A673 (cell line): ENCODE data around the gene GAB4. TPM values are rescaled to one million over a fixed set of nuclear protein-coding genes. Genes with fewer than 3 reads are reported as not detected.

Source experiments
- BruUV-seq: library from RNA; stranded (reverse); fragments of 400-500 nt; replicated peaks from 2 replicates; lab custom pipeline; 2021; lab: Mats Ljungman, UMichigan
- CTCF ChIA-PET: fragments of 300-600 bp; sonication (Branson Sonifier 250); formaldehyde crosslinking; loops from one replicate; lab custom pipeline; 2022; ENCODE audit warnings: antibody characterized with exemption; lab: Charles Lee
- POLR2A ChIA-PET: fragments of 300-600 bp; sonication (Branson Sonifier 250); formaldehyde crosslinking; loops from one replicate; lab custom pipeline; 2022; ENCODE audit warnings: antibody characterized with exemption; ENCODE audit not compliant: low non-redundant PET; lab: Charles Lee
- DNase-seq: peaks from one replicate; pipeline ENCODE4 v3.0.0-alpha.2; 2015; ENCODE audit warnings: low spot score
- H3K27ac ChIP-seq: fragments of 200-600 bp; sonication (generic); 2 replicates; pipeline ENCODE4 v1.5.1; 2016; ENCODE audit warnings: mixed run types, low read depth, mild to moderate bottlenecking, mixed read lengths, antibody characterized with exemption, low read length; ENCODE audit not compliant: poor library complexity, severe bottlenecking
- H3K27me3 ChIP-seq: fragments of 200-600 bp; sonication (generic); replicated peaks from 2 replicates; pipeline ENCODE4 v1.6.1; 2017; ENCODE audit warnings: mixed run types, low read depth, mild to moderate bottlenecking, mixed read lengths, antibody characterized with exemption, low read length; ENCODE audit not compliant: insufficient read depth, poor library complexity
- H3K36me3 ChIP-seq: fragments of 200-600 bp; sonication (generic); 2 replicates; pipeline ENCODE4 v1.6.1; 2016; ENCODE audit warnings: mixed run types, mild to moderate bottlenecking, mixed read lengths, antibody characterized with exemption, low read length; ENCODE audit not compliant: insufficient read depth, poor library complexity, severe bottlenecking
- H3K4me1 ChIP-seq: fragments of 200-600 bp; sonication (generic); 2 replicates; pipeline ENCODE4 v1.6.1; 2017; ENCODE audit warnings: mixed run types, mild to moderate bottlenecking, mixed read lengths, antibody characterized with exemption, low read length; ENCODE audit not compliant: insufficient read depth, poor library complexity, severe bottlenecking
- H3K4me3 ChIP-seq: fragments of 200-600 bp; sonication (generic); 2 replicates; pipeline ENCODE4 v1.5.1; 2016; ENCODE audit warnings: low read depth, mixed run types, mild to moderate bottlenecking, mixed read lengths, low read length; ENCODE audit not compliant: poor library complexity, severe bottlenecking
- H3K9me3 ChIP-seq: fragments of 200-600 bp; sonication (generic); 2 replicates; pipeline ENCODE4 v1.6.1; 2016; ENCODE audit warnings: mixed run types, low read depth, mild to moderate bottlenecking, mixed read lengths, antibody characterized with exemption, low read length; ENCODE audit not compliant: poor library complexity, severe bottlenecking
- CTCF ChIP-seq: fragments of 300-800, 200-600 bp; sonication (generic); conservative IDR thresholded peaks from 2 replicates; pipeline ENCODE4 v1.5.1; 2017; ENCODE audit warnings: low read depth, mild to moderate bottlenecking, antibody characterized with exemption, low read length, moderate library complexity, mixed read lengths
- EZH2 ChIP-seq: fragments of 200-600 bp; sonication (generic); IDR thresholded peaks from 2 replicates; pipeline ENCODE4 v1.6.1; 2017; ENCODE audit warnings: borderline replicate concordance, low read depth, mild to moderate bottlenecking, mixed read lengths, antibody characterized with exemption, low read length; ENCODE audit not compliant: poor library complexity, severe bottlenecking
- intact Hi-C: fragments of 100-400 bp; cut with micrococcal nuclease; formaldehyde crosslinking; loops from one replicate; pipeline ENCODE4 v1.10.0; 2022; ENCODE audit not compliant: unreplicated experiment
- total RNA-seq: library from RNA; stranded (reverse); gene quantifications from 2 replicates; pipeline ENCODE4 v1.2.3, GENCODE V29; 2021

The GAB4 gene
- total RNA-seq, 1 experiment from 2014 or later: not detected

- Histone ChIP-seq H3K9me3 (peaks cover 3% of the 10 kb centered on the region), H3K27ac (no peak overlapping the region), H3K36me3 (no peaks in the 10 kb centered on the region), H3K4me3 (no peak overlapping the region), H3K4me1 (no peaks in the 10 kb centered on the region), H3K27me3 (peaks cover 27% of the 10 kb centered on the region)
- no peak for DNase-seq
- ChIA-PET POLR2A (no interaction called here), CTCF (no interaction called here)
- intact Hi-C loops: loop anchor here (2.0 kb wide), 1 partner anchor 17 kb away; no protein-coding TSS in a partner anchor
- TF ChIP-seq CTCF: no peak
- TF ChIP-seq EZH2: no peak
- no TSS peak for BruUV-seq
These were observed 20.2 kb downstream of the GAB4 start for GRCh38 chr22:16987822-16988221.

- Histone ChIP-seq H3K27me3 (peaks cover 4% of the 10 kb centered on the region), H3K36me3 (no peaks in the 10 kb centered on the region), H3K4me3 (no peak overlapping the region), H3K9me3 (no peaks in the 10 kb centered on the region), H3K4me1 (no peaks in the 10 kb centered on the region), H3K27ac (no peak overlapping the region)
- ChIA-PET POLR2A (no interaction called here), CTCF (no interaction called here)
- TF ChIP-seq EZH2: no peak
- TF ChIP-seq CTCF: no peak
- DNase-seq: no peak
- intact Hi-C loops: no loop called here
- BruUV-seq: no TSS peak
These were observed 32.7 kb downstream of the GAB4 start for GRCh38 chr22:16975155-16975885.

GRCh38 chr22:16974298-16975084, 33.5 kb downstream of the GAB4 start:
- intact Hi-C loops: no loop called here
- H3K27ac ChIP-seq: no peak overlapping the region
- no peak for TF ChIP-seq EZH2
- no peak for TF ChIP-seq CTCF

More at GRCh38 chr22:16974298-16975084, 33.5 kb downstream of the GAB4 start:
- peaks cover 5% of the 10 kb centered on the region for H3K27me3 ChIP-seq
- no peak for DNase-seq
- BruUV-seq: no TSS peak
- no peak overlapping the region for H3K4me3 ChIP-seq
- no peaks in the 10 kb centered on the region for H3K36me3 ChIP-seq
- no peaks in the 10 kb centered on the region for H3K4me1 ChIP-seq
- POLR2A ChIA-PET: no interaction called here
- H3K9me3 ChIP-seq: no peaks in the 10 kb centered on the region
- CTCF ChIA-PET: no interaction called here
